GM23248 (cell line): ENCODE data around the gene GPR162. TPM values are rescaled to one million over a fixed set of nuclear protein-coding genes. Genes with fewer than 3 reads are reported as not detected.

Source experiments
- DNase-seq: peaks from one replicate; pipeline ENCODE4 v3.0.0-alpha.2; 2015
- H2AFZ ChIP-seq: fragments of 200-600 bp; sonication (generic); 2 replicates; pipeline ENCODE4 v1.6.1; 2016; ENCODE audit warnings: antibody characterized with exemption
- H3F3A ChIP-seq: fragments of 200-600 bp; sonication (generic); 2 replicates; pipeline ENCODE4 v1.6.1; 2016; ENCODE audit warnings: mild to moderate bottlenecking, antibody characterized with exemption, mixed run types; ENCODE audit not compliant: insufficient read depth
- H3K27ac ChIP-seq: fragments of 200-600 bp; sonication (generic); 2 replicates; pipeline ENCODE4 v1.5.1; 2016; ENCODE audit warnings: mild to moderate bottlenecking
- H3K27me3 ChIP-seq: fragments of 200-600 bp; sonication (generic); replicated peaks from 2 replicates; pipeline ENCODE4 v1.6.1; 2016; ENCODE audit warnings: mild to moderate bottlenecking; ENCODE audit not compliant: insufficient read depth
- H3K36me3 ChIP-seq: fragments of 200-600 bp; sonication (generic); 2 replicates; pipeline ENCODE4 v1.6.1; 2016; ENCODE audit warnings: low read depth, mild to moderate bottlenecking
- H3K4me1 ChIP-seq: fragments of 200-600 bp; sonication (generic); 2 replicates; pipeline ENCODE4 v1.6.1; 2016; ENCODE audit warnings: mild to moderate bottlenecking; ENCODE audit not compliant: insufficient read depth
- H3K4me2 ChIP-seq: fragments of 200-600 bp; sonication (generic); one replicate; pipeline ENCODE4 v1.6.1; 2016; ENCODE audit warnings: mild to moderate bottlenecking; ENCODE audit not compliant: unreplicated experiment
- H3K4me3 ChIP-seq: fragments of 200-600 bp; sonication (generic); 2 replicates; pipeline ENCODE4 v1.5.1; 2016; ENCODE audit warnings: mild to moderate bottlenecking
- H3K79me2 ChIP-seq: fragments of 200-600 bp; sonication (generic); 2 replicates; pipeline ENCODE4 v1.6.1; 2016; ENCODE audit warnings: mild to moderate bottlenecking; ENCODE audit not compliant: insufficient read depth
- H3K9ac ChIP-seq: fragments of 200-600 bp; sonication (generic); 2 replicates; pipeline ENCODE4 v1.6.1; 2016; ENCODE audit warnings: mild to moderate bottlenecking
- H3K9me2 ChIP-seq: fragments of 200-600 bp; sonication (generic); 2 replicates; pipeline ENCODE4 v1.6.1; 2016; ENCODE audit warnings: mixed run types, mild to moderate bottlenecking, moderate library complexity; ENCODE audit not compliant: insufficient read depth
- H3K9me3 ChIP-seq: fragments of 200-600 bp; sonication (generic); one replicate; pipeline ENCODE4 v1.6.1; 2017; ENCODE audit warnings: low read depth
- H4K20me1 ChIP-seq: fragments of 200-600 bp; sonication (generic); 2 replicates; pipeline ENCODE4 v1.6.0; 2016; ENCODE audit not compliant: insufficient read depth
- EZH2 ChIP-seq: fragments of 200-600 bp; sonication (generic); IDR thresholded peaks from 2 replicates; pipeline ENCODE4 v1.6.1; 2018; ENCODE audit warnings: antibody characterized with exemption, mild to moderate bottlenecking; ENCODE audit not compliant: insufficient read depth, poor library complexity, severe bottlenecking
- EZH2phosphoT487 ChIP-seq: fragments of 200-600 bp; sonication (generic); IDR thresholded peaks from 2 replicates; pipeline ENCODE4 v1.6.1; 2018; ENCODE audit warnings: antibody characterized with exemption, moderate library complexity, mild to moderate bottlenecking, low read depth; ENCODE audit not compliant: insufficient read depth
- WGBS, 2 experiments: methylation state at CpG; one replicate each; pipeline ENCODE4 v1.1.6; 2015 to 2017; ENCODE audit warnings: low lambda C conversion rate in 2 of 2, low coverage in 1 of 2; ENCODE audit errors: missing lambda C conversion rate in 2 of 2; 5-methylcytosine and 5-hydroxymethylcytosine counted together
- in situ Hi-C: fragments of 300-500 bp; cut with MboI; formaldehyde crosslinking; loops from 2 replicates; pipeline ENCODE4 v1.15.0; 2020
- polyA plus RNA-seq: library from polyadenylated mRNA; unstranded; fragments of >200 nt; fragmentation: Nextera tagmentation; extraction: Ambion mirVana; gene quantifications from 2 replicates; pipeline ENCODE4 v1.2.1, GENCODE V29; 2016
- total RNA-seq: library from RNA; depleted of rRNA; stranded (reverse); fragments of >200 nt; shearing (Covaris generic); gene quantifications from 2 replicates; pipeline ENCODE4 v1.2.3, GENCODE V29; 2014

The GPR162 gene
- total and polyA plus RNA-seq, 2 experiments from 2014 or later, result 0.21 to 2.8 TPM

- no peak overlapping the region for H3K27ac ChIP-seq
- H4K20me1 ChIP-seq, result no peaks in the 10 kb centered on the region
- H3F3A ChIP-seq, result no peaks in the 10 kb centered on the region
- H3K4me1 ChIP-seq, result no peaks in the 10 kb centered on the region; the same call in 1 of the 2 replicates
- no peak overlapping the region for H2AFZ ChIP-seq
- no peak overlapping the region for H3K4me2 ChIP-seq
- H3K9me2 ChIP-seq, result no peaks in the 10 kb centered on the region
- in situ Hi-C loops, result no loop called here
- H3K4me3 ChIP-seq, result no peak overlapping the region
- H3K9me3 ChIP-seq, result no peaks in the 10 kb centered on the region
- no peak overlapping the region for H3K9ac ChIP-seq
- no peaks in the 10 kb centered on the region for H3K79me2 ChIP-seq
- H3K27me3 ChIP-seq, result peaks cover 13% of the 10 kb centered on the region
- TF ChIP-seq EZH2phosphoT487 (no peak), EZH2 (no peak)
- 69 to 72% methylated on average over 13 of the region's 13 CpGs for WGBS, 2 experiments
- H3K36me3 ChIP-seq, result no peaks in the 10 kb centered on the region
- DNase-seq, result no peak
Measured at GRCh38 chr12:6819106-6820030, 2.3 kb upstream of the GPR162 start.

GRCh38 chr12:6820166-6820565 lies 1.5 kb upstream of the GPR162 start:
- TF ChIP-seq EZH2 (no peak), EZH2phosphoT487 (no peak)
- in situ Hi-C loops, result no loop called here
- DNase-seq, result no peak

GRCh38 chr12:6822426-6823135 lies 960 bp downstream of the GPR162 start:
- DNase-seq, result no peak
- H3K9ac ChIP-seq, result no peak overlapping the region
- in situ Hi-C loops, result no loop called here
- H4K20me1 ChIP-seq, result no peaks in the 10 kb centered on the region
- H3K4me1 ChIP-seq, result peaks cover 14% of the 10 kb centered on the region
- no peak overlapping the region for H3K27ac ChIP-seq
- H3F3A ChIP-seq, result no peaks in the 10 kb centered on the region; the same call in 1 of the 2 replicates
- WGBS, 2 experiments, result 19 to 20% methylated on average over 7 of the region's 7 CpGs
- no peaks in the 10 kb centered on the region for H3K9me2 ChIP-seq
- peaks cover 11% of the 10 kb centered on the region for H3K79me2 ChIP-seq
- no peaks in the 10 kb centered on the region for H3K9me3 ChIP-seq
- TF ChIP-seq EZH2, result no peak
- TF ChIP-seq EZH2phosphoT487, result no peak
- H3K27me3 ChIP-seq, result peaks cover 7% of the 10 kb centered on the region
- no peak overlapping the region for H3K4me2 ChIP-seq
- H3K36me3 ChIP-seq, result no peaks in the 10 kb centered on the region
- H3K4me3 ChIP-seq, result no peak overlapping the region
- H2AFZ ChIP-seq, result no peak overlapping the region

More at GRCh38 chr12:6820166-6820565, 1.5 kb upstream of the GPR162 start:
- H3K4me2 ChIP-seq, result no peak overlapping the region
- no peaks in the 10 kb centered on the region for H3K79me2 ChIP-seq
- H3K9ac ChIP-seq, result no peak overlapping the region
- H2AFZ ChIP-seq, result no peak overlapping the region
- H3K9me2 ChIP-seq, result no peaks in the 10 kb centered on the region
- no peaks in the 10 kb centered on the region for H4K20me1 ChIP-seq
- H3K36me3 ChIP-seq, result no peaks in the 10 kb centered on the region
- H3K27me3 ChIP-seq, result peaks cover 9% of the 10 kb centered on the region
- H3K4me3 ChIP-seq, result no peak overlapping the region
- H3K4me1 ChIP-seq, result peaks cover 5% of the 10 kb centered on the region
- H3K27ac ChIP-seq, result no peak overlapping the region
- H3F3A ChIP-seq, result no peaks in the 10 kb centered on the region; the same call in 1 of the 2 replicates
- H3K9me3 ChIP-seq, result no peaks in the 10 kb centered on the region
- 85 to 86% methylated on average over 5 of the region's 5 CpGs for WGBS, 2 experiments

GRCh38 chr12:6823182-6824084 lies 1.8 kb downstream of the GPR162 start:
- in situ Hi-C loops, result no loop called here
- Histone ChIP-seq H3K36me3 (no peaks in the 10 kb centered on the region), H3K9ac (no peak overlapping the region), H3K4me1 (peaks cover 15% of the 10 kb centered on the region), H3K4me2 (no peak overlapping the region), H3F3A (no peaks in the 10 kb centered on the region; the same call in 1 of the 2 replicates), H3K9me3 (no peaks in the 10 kb centered on the region), H3K27ac (no peak overlapping the region), H3K9me2 (no peaks in the 10 kb centered on the region), H3K27me3 (peaks cover 7% of the 10 kb centered on the region), H3K4me3 (no peak overlapping the region), H2AFZ (no peak overlapping the region), H4K20me1 (no peaks in the 10 kb centered on the region), H3K79me2 (peaks cover 16% of the 10 kb centered on the region)
- no peak for DNase-seq
- WGBS, 2 experiments, result 45 to 53% methylated on average over 8 to 11 of the region's 12 CpGs
- TF ChIP-seq EZH2phosphoT487, result no peak
- no peak for TF ChIP-seq EZH2
